Measurements from ENCODE around the gene INSYN2A. TPM values are rescaled to one million over a fixed set of nuclear protein-coding genes. Genes with fewer than 3 reads are reported as not detected.

INSYN2A gene
- polyA plus RNA-seq, 3 donors: not detected

GRCh38 chr10:127218658-127219057 lies 22.3 kb upstream of the INSYN2A start:
- no peak overlapping the region for H3K4me2 ChIP-seq (replicated peaks; ENCODE audit: extremely low read depth, low read length, poor library complexity, severe bottlenecking)
- peaks cover 0 to 2% of the 10 kb centered on the region in 2 donors for H3K9me3 ChIP-seq (replicated peaks in 1 of 2; ENCODE audit: control insufficient read depth in 1 of 2, insufficient read depth in 1 of 2, low read length in 2 of 2)
- intact Hi-C loops (cut with micrococcal nuclease): no loop called here
- H4K20me1 ChIP-seq (ENCODE audit: insufficient read depth, low read length): no peaks in the 10 kb centered on the region
- TF ChIP-seq CTCF (IDR thresholded peaks at IDR 0.05): no peak
- no peaks in the 10 kb centered on the region for H3K4me1 ChIP-seq (ENCODE audit: control insufficient read depth in 1 of 2, insufficient read depth in 2 of 2, low read length in 2 of 2)
- H3K27me3 ChIP-seq (ENCODE audit: control insufficient read depth in 2 of 2, insufficient read depth in 2 of 2, low read length in 2 of 2): no peaks in the 10 kb centered on the region
- DNase-seq: no peak
- H3K27ac Mint-ChIP-seq: no peak overlapping the region
- H3K9ac ChIP-seq (ENCODE audit: insufficient read depth, low read length, poor library complexity, severe bottlenecking): no peak overlapping the region
- no peak overlapping the region for H3K27ac ChIP-seq (ENCODE audit: low read depth in 1 of 2, low read length in 2 of 2)
- H3K79me2 ChIP-seq (ENCODE audit: insufficient read depth, low read length): no peaks in the 10 kb centered on the region
- H3K4me3 Mint-ChIP-seq: no peak overlapping the region
- no peaks in the 10 kb centered on the region for H3K36me3 Mint-ChIP-seq
- no peak overlapping the region for H3K4me3 ChIP-seq (replicated peaks in 1 of 3; ENCODE audit: low read depth in 2 of 3, low read length in 3 of 3)
- no peaks in the 10 kb centered on the region for H3K27me3 Mint-ChIP-seq (ENCODE audit: low read depth in 3 of 3)
- peaks cover 2 to 7% (median 4%) of the 10 kb centered on the region in 7 donors for H3K9me3 Mint-ChIP-seq
- H3K36me3 ChIP-seq (replicated peaks in 1 of 2; ENCODE audit: control insufficient read depth in 1 of 2, insufficient read depth in 2 of 2, low read length in 2 of 2): no peaks in the 10 kb centered on the region
- WGBS (ENCODE audit: insufficient coverage): 100% methylated on average over 2 of the region's 3 CpGs
- H2AFZ ChIP-seq (ENCODE audit: insufficient read depth, low read depth, low read length, poor library complexity, severe bottlenecking): no peak overlapping the region
- H3K4me1 Mint-ChIP-seq: no peaks in the 10 kb centered on the region

GRCh38 chr10:127216786-127217185 lies 20.4 kb upstream of the INSYN2A start:
- intact Hi-C loops (cut with micrococcal nuclease): no loop called here
- Mint-ChIP-seq H3K9me3 (peaks cover 2 to 7% (median 4%) of the 10 kb centered on the region in 7 donors), H3K36me3 (no peaks in the 10 kb centered on the region), H3K4me3 (no peak overlapping the region), H3K4me1 (no peaks in the 10 kb centered on the region), H3K27me3 (ENCODE audit: low read depth in 3 of 3) (no peaks in the 10 kb centered on the region), H3K27ac (no peak overlapping the region)
- Histone ChIP-seq H3K4me1 (ENCODE audit: control insufficient read depth in 1 of 2, insufficient read depth in 2 of 2, low read length in 2 of 2) (no peaks in the 10 kb centered on the region), H3K27me3 (ENCODE audit: control insufficient read depth in 2 of 2, insufficient read depth in 2 of 2, low read length in 2 of 2) (no peaks in the 10 kb centered on the region), H3K9me3 (replicated peaks in 1 of 2; ENCODE audit: control insufficient read depth in 1 of 2, insufficient read depth in 1 of 2, low read length in 2 of 2) (peaks cover 0 to 2% of the 10 kb centered on the region in 2 donors), H3K4me2 (replicated peaks; ENCODE audit: extremely low read depth, low read length, poor library complexity, severe bottlenecking) (no peak overlapping the region), H3K79me2 (ENCODE audit: insufficient read depth, low read length) (no peaks in the 10 kb centered on the region), H2AFZ (ENCODE audit: insufficient read depth, low read depth, low read length, poor library complexity, severe bottlenecking) (no peak overlapping the region), H4K20me1 (ENCODE audit: insufficient read depth, low read length) (no peaks in the 10 kb centered on the region), H3K4me3 (replicated peaks in 1 of 3; ENCODE audit: low read depth in 2 of 3, low read length in 3 of 3) (no peak overlapping the region), H3K27ac (ENCODE audit: low read depth in 1 of 2, low read length in 2 of 2) (no peak overlapping the region), H3K36me3 (replicated peaks in 1 of 2; ENCODE audit: control insufficient read depth in 1 of 2, insufficient read depth in 2 of 2, low read length in 2 of 2) (no peaks in the 10 kb centered on the region), H3K9ac (ENCODE audit: insufficient read depth, low read length, poor library complexity, severe bottlenecking) (no peak overlapping the region)
- no peak for TF ChIP-seq CTCF (IDR thresholded peaks at IDR 0.05)
- no peak for DNase-seq
- WGBS (ENCODE audit: insufficient coverage): 94% methylated on average over 3 of the region's 3 CpGs
